Vagina (tissue), 2 donors: ENCODE measurements around the gene FOXF2. TPM values are rescaled to one million over a fixed set of nuclear protein-coding genes. Genes with fewer than 3 reads are reported as not detected.

Experiments used
- DNase-seq, 2 donors: peaks; one replicate each; pipeline ENCODE4 v3.0.0-alpha.2; 2017; ENCODE audit errors: extremely low spot score in 2 of 2
- H3K27ac ChIP-seq: fragments of 200-600 bp; sonication (generic); one replicate; pipeline ENCODE4 v1.5.1; 2019
- H3K27me3 ChIP-seq: fragments of 200-600 bp; sonication (generic); one replicate; pipeline ENCODE4 v1.5.1; 2019
- H3K36me3 ChIP-seq, 2 donors: fragments of 200-600 bp; sonication (generic); one replicate each; pipeline ENCODE4 v1.5.1; 2017 to 2019
- H3K4me1 ChIP-seq: fragments of 200-600 bp; sonication (generic); one replicate; pipeline ENCODE4 v1.5.1; 2019
- H3K4me3 ChIP-seq, 2 donors: fragments of 200-600 bp; sonication (generic); 1 replicate in 1 of 2; 2 replicates in 1 of 2; pipeline ENCODE4 v1.5.1; 2016 to 2019
- H3K9me3 ChIP-seq: fragments of 200-600 bp; sonication (generic); one replicate; pipeline ENCODE4 v1.5.1; 2019
- CTCF ChIP-seq, 3 experiments: fragments of 450-650 bp in 2 of 3; fragments of 200-600 bp in 1 of 3; sonication (generic) in 1 of 3; IDR thresholded peaks; one replicate each; pipeline ENCODE4 v1.5.1; 2017 to 2019; ENCODE audit warnings: antibody characterized with exemption in 3 of 3, mild to moderate bottlenecking in 2 of 3, moderate library complexity in 2 of 3
- POLR2A ChIP-seq, 2 donors: fragments of 450-650 bp; IDR thresholded peaks; one replicate each; pipeline ENCODE4 v1.6.1; 2017; ENCODE audit warnings: antibody characterized with exemption in 2 of 2, mild to moderate bottlenecking in 2 of 2, moderate library complexity in 2 of 2
- POLR2AphosphoS5 ChIP-seq, 2 donors: sonication (generic); formaldehyde crosslinking; IDR thresholded peaks; one replicate each; pipeline ENCODE4 v1.9.0; 2017; ENCODE audit warnings: antibody characterized with exemption in 2 of 2, mild to moderate bottlenecking in 2 of 2, low read depth in 1 of 2; ENCODE audit not compliant: insufficient read depth in 1 of 2
- intact Hi-C: fragments of 100-400 bp; cut with DNase I; formaldehyde crosslinking; loops from one replicate; pipeline ENCODE4 v1.15.1; 2023
- total RNA-seq: library from RNA; depleted of rRNA; stranded (reverse); fragments of >200 nt; gene quantifications from one replicate; pipeline ENCODE4 v1.2.3, GENCODE V29; 2016

Gene FOXF2
- total RNA-seq, 1 donor from 2014 or later, result 1.2 TPM

GRCh38 chr6:1406306-1407072 lies 17.1 kb downstream of the FOXF2 start:
- Histone ChIP-seq H3K27me3 (no peaks in the 10 kb centered on the region), H3K27ac (no peak overlapping the region), H3K36me3 (no peaks in the 10 kb centered on the region), H3K4me3 (no peak overlapping the region), H3K4me1 (no peaks in the 10 kb centered on the region), H3K9me3 (no peaks in the 10 kb centered on the region)
- TF ChIP-seq POLR2A (IDR thresholded peaks at IDR 0.05), result no peak
- no peak for TF ChIP-seq POLR2AphosphoS5 (IDR thresholded peaks at IDR 0.05; ENCODE audit: insufficient read depth in 1 of 2, low read depth in 1 of 2)
- TF ChIP-seq CTCF (IDR thresholded peaks at IDR 0.05), result no peak
- intact Hi-C loops, result no loop called here
- DNase-seq, result no peak

GRCh38 chr6:1407499-1407990 lies 18.2 kb downstream of the FOXF2 start:
- DNase-seq, result no peak
- Histone ChIP-seq H3K27ac (no peak overlapping the region), H3K4me3 (no peak overlapping the region), H3K4me1 (no peaks in the 10 kb centered on the region), H3K9me3 (no peaks in the 10 kb centered on the region), H3K36me3 (no peaks in the 10 kb centered on the region), H3K27me3 (no peaks in the 10 kb centered on the region)
- TF ChIP-seq POLR2A (IDR thresholded peaks at IDR 0.05) (no peak), POLR2AphosphoS5 (IDR thresholded peaks at IDR 0.05; ENCODE audit: insufficient read depth in 1 of 2, low read depth in 1 of 2) (no peak), CTCF (IDR thresholded peaks at IDR 0.05) (no peak)
- intact Hi-C loops, result no loop called here

GRCh38 chr6:1409774-1410465 lies 20.5 kb downstream of the FOXF2 start:
- H3K27ac ChIP-seq, result no peak overlapping the region

GRCh38 chr6:1412901-1413300 lies 23.5 kb downstream of the FOXF2 start:
- intact Hi-C loops, result no loop called here
- H3K36me3 ChIP-seq, result no peaks in the 10 kb centered on the region
- no peak for DNase-seq
- H3K4me3 ChIP-seq, result no peak overlapping the region
- H3K27ac ChIP-seq, result no peak overlapping the region
- no peaks in the 10 kb centered on the region for H3K9me3 ChIP-seq
- TF ChIP-seq POLR2A (IDR thresholded peaks at IDR 0.05), result no peak
- TF ChIP-seq POLR2AphosphoS5 (IDR thresholded peaks at IDR 0.05; ENCODE audit: insufficient read depth in 1 of 2, low read depth in 1 of 2), result no peak
- TF ChIP-seq CTCF (IDR thresholded peaks at IDR 0.05), result no peak
- H3K27me3 ChIP-seq, result no peaks in the 10 kb centered on the region
- no peaks in the 10 kb centered on the region for H3K4me1 ChIP-seq

More at GRCh38 chr6:1409774-1410465, 20.5 kb downstream of the FOXF2 start:
- Histone ChIP-seq H3K4me3 (no peak overlapping the region), H3K4me1 (no peaks in the 10 kb centered on the region), H3K27me3 (no peaks in the 10 kb centered on the region), H3K9me3 (no peaks in the 10 kb centered on the region), H3K36me3 (no peaks in the 10 kb centered on the region)
- no peak for DNase-seq
- intact Hi-C loops, result no loop called here
- TF ChIP-seq POLR2A (IDR thresholded peaks at IDR 0.05) (no peak), POLR2AphosphoS5 (IDR thresholded peaks at IDR 0.05; ENCODE audit: insufficient read depth in 1 of 2, low read depth in 1 of 2) (no peak), CTCF (IDR thresholded peaks at IDR 0.05) (no peak)
